Inflammatory macrophage treated with lipopolysaccharide for 4 hours (primary cell): ENCODE results near the gene MAN2C1.
"Not testable (repeated sequence)": the region's sequence is repeated elsewhere in the genome, so short reads cannot be mapped to it uniquely, and the experiment has no call there.

Experiments used
- DNase-seq: peaks from one replicate; pipeline ENCODE4 v3.0.0-alpha.2; 2020

Gene MAN2C1

GRCh38 chr15:75342221-75342620 lies 26.2 kb downstream of the MAN2C1 start:
- no peak for DNase-seq

- DNase-seq = no peak
Observed at GRCh38 chr15:75339531-75340240, 28.7 kb downstream of the MAN2C1 start.

GRCh38 chr15:75338661-75339240 lies 29.7 kb downstream of the MAN2C1 start:
- DNase-seq = no peak

- peak; percentile 86 for DNase-seq
Observed at GRCh38 chr15:75335705-75336355, 32.6 kb downstream of the MAN2C1 start, which contains the start of gene COMMD4. Gene COMMD4 (plus strand): TSS chr15:75336063. CDS start chr15:75336090, 27 bp downstream.

GRCh38 chr15:75335313-75335704 lies 33.1 kb downstream of the MAN2C1 start:
- DNase-seq = no peak

- not testable (repeated sequence) for DNase-seq
Observed at GRCh38 chr15:75333654-75334419, 34.6 kb downstream of the MAN2C1 start.

GRCh38 chr15:75332093-75332492 lies 36.3 kb downstream of the MAN2C1 start:
- DNase-seq = not testable (repeated sequence)

GRCh38 chr15:75329571-75329970 lies 38.8 kb downstream of the MAN2C1 start:
- no peak for DNase-seq

GRCh38 chr15:75328493-75329314 lies 39.7 kb downstream of the MAN2C1 start:
- DNase-seq = no peak

- no peak for DNase-seq
Observed at GRCh38 chr15:75327491-75327890, 40.9 kb downstream of the MAN2C1 start.

- DNase-seq = no peak
Observed at GRCh38 chr15:75327005-75327404, 41.4 kb downstream of the MAN2C1 start.

- DNase-seq = no peak
Observed at GRCh38 chr15:75325922-75326321, 42.5 kb downstream of the MAN2C1 start.

- no peak for DNase-seq
Observed at GRCh38 chr15:75321711-75322110, 46.7 kb downstream of the MAN2C1 start.

GRCh38 chr15:75319231-75319897 lies 49.0 kb downstream of the MAN2C1 start:
- DNase-seq = peak; percentile 27

GRCh38 chr15:75314552-75315290 lies 53.7 kb downstream of the MAN2C1 start:
- no peak for DNase-seq

GRCh38 chr15:75313116-75313845 lies 55.1 kb downstream of the MAN2C1 start:
- DNase-seq = no peak

GRCh38 chr15:75312548-75312947 lies 55.9 kb downstream of the MAN2C1 start:
- not testable (repeated sequence) for DNase-seq

GRCh38 chr15:75309711-75310110 lies 58.7 kb downstream of the MAN2C1 start:
- no peak for DNase-seq

GRCh38 chr15:75307778-75308390 lies 60.5 kb downstream of the MAN2C1 start:
- DNase-seq = peak; percentile 1

- no peak for DNase-seq
Observed at GRCh38 chr15:75306188-75306587, 62.2 kb downstream of the MAN2C1 start.
